ENCODE data around the gene OR51B4. TPM values are rescaled to one million over a fixed set of nuclear protein-coding genes. Genes with fewer than 3 reads are reported as not detected.

The OR51B4 gene
- total RNA-seq, 1 experiment from 2014 or later = not detected

GRCh38 chr11:5258543-5259262 is 43.0 kb downstream of the OR51B4 start:
- H3K9me3 ChIP-seq (ENCODE audit: control insufficient read depth, low read depth, low read length) = no peaks in the 10 kb centered on the region
- no peak overlapping the region for H3K9ac ChIP-seq (ENCODE audit: extremely low read depth, insufficient read length, low read length)
- WGBS (ENCODE audit: extremely low coverage, insufficient read length, low lambda C conversion rate) = no CpG with 5 or more reads among the region's 7 CpGs
- no peak overlapping the region for H3K23ac ChIP-seq (ENCODE audit: insufficient read length, low read depth, low read length)
- peaks cover 40% of the 10 kb centered on the region for H3K27me3 Mint-ChIP-seq (ENCODE audit: low read depth)
- no peak overlapping the region for H3K4me3 Mint-ChIP-seq
- H3K56ac ChIP-seq (ENCODE audit: insufficient read length, low read depth, low read length) = no peak overlapping the region
- no peak overlapping the region for H3T11ph ChIP-seq (ENCODE audit: low read length)
- peaks cover 0 to 18% (median 0%) of the 10 kb centered on the region in 3 experiments; a peak in 3 of 7 replicates for H3K36me3 Mint-ChIP-seq (ENCODE audit: insufficient read depth in 1 of 3, low read depth in 3 of 3)
- no peak overlapping the region for H2BK5ac ChIP-seq (ENCODE audit: insufficient read length, low read length)
- H3K27ac ChIP-seq (ENCODE audit: insufficient read length, low read depth, low read length) = no peak overlapping the region
- no peaks in the 10 kb centered on the region; the same call in 1 of the 2 replicates for H3K27me3 ChIP-seq (ENCODE audit: insufficient read depth, low read length)
- no peak overlapping the region for H3K27ac Mint-ChIP-seq
- no peak overlapping the region for H2BK20ac ChIP-seq (ENCODE audit: low read depth, low read length, poor library complexity, severe bottlenecking)
- H3K4me2 ChIP-seq (ENCODE audit: insufficient read depth, insufficient read length, low read length) = no peak overlapping the region
- H3K4ac ChIP-seq (ENCODE audit: low read depth, low read length) = no peak overlapping the region
- H3K14ac ChIP-seq (ENCODE audit: insufficient read depth, low read length) = no peak overlapping the region; the same call in 1 of the 2 replicates
- no peak overlapping the region for H4K91ac ChIP-seq (ENCODE audit: insufficient read length, low read depth, low read length)
- no peak overlapping the region for H4K5ac ChIP-seq (ENCODE audit: insufficient read length, low read depth, low read length)
- no peak for TF ChIP-seq CTCF (conservative IDR thresholded peaks at IDR 0.05)
- no peaks in the 10 kb centered on the region for H4K20me1 ChIP-seq (ENCODE audit: control insufficient read depth, insufficient read depth, insufficient read length)
- H3K79me2 ChIP-seq (ENCODE audit: insufficient read depth, low read length) = no peaks in the 10 kb centered on the region
- no peak overlapping the region for H2BK15ac ChIP-seq (ENCODE audit: low read depth, low read length)
- no peak overlapping the region for H4K8ac ChIP-seq (replicated peaks; ENCODE audit: insufficient read length, low read depth, low read length)
- peaks cover 29 to 31% of the 10 kb centered on the region in 2 experiments for H3K4me1 Mint-ChIP-seq
- H3K4me1 ChIP-seq (ENCODE audit: insufficient read depth, low read length) = no peaks in the 10 kb centered on the region
- no peaks in the 10 kb centered on the region for H3K79me1 ChIP-seq (ENCODE audit: insufficient read depth, low read depth, low read length, poor library complexity, severe bottlenecking)
- no peak overlapping the region for H3K18ac ChIP-seq (ENCODE audit: insufficient read length, low read depth, low read length)
- no peak overlapping the region for H2BK12ac ChIP-seq (ENCODE audit: insufficient read length, low read depth, low read length)
- no peaks in the 10 kb centered on the region for H3K23me2 ChIP-seq (ENCODE audit: insufficient read length, low read depth, low read length, poor library complexity, severe bottlenecking)
- H2AK5ac ChIP-seq (ENCODE audit: insufficient read length, low read length) = no peak overlapping the region
- H2BK120ac ChIP-seq (ENCODE audit: low read depth, low read length, poor library complexity, severe bottlenecking) = no peak overlapping the region
- H3K9me3 Mint-ChIP-seq = peaks cover 13 to 18% of the 10 kb centered on the region in 2 experiments
- peak; percentile 63 for DNase-seq
- no peak overlapping the region for H2AFZ ChIP-seq (ENCODE audit: low read length)

Data from H9 (cell line).